Measurements from ENCODE around the gene ADCYAP1R1. TPM values are rescaled to one million over a fixed set of nuclear protein-coding genes. Genes with fewer than 3 reads are reported as not detected.

The ADCYAP1R1 gene
- total and polyA plus RNA-seq, 12 donors, result 0.22 to 25.0 (median 1.5) TPM

DNA sequence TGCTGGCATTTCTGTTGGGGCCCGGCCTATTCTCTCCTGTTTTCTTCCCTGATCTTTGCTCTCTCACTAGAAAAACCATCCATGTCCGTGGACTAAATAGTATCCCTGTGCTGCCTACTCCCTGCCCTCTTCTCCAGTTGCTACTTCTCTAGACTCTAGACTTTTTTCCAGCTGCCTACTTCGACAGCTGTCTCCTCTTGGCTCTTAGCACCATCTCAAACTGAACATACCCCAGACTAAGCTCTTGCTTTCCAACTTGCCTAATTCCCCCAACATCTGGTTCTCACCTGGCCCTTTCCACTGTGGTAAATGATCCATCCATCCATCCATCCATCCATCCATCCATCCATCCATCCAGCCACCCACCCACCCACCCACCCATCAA is 19.5 kb downstream of the ADCYAP1R1 start:
- 49 to 70% (median 66%) methylated on average over 3 of the region's 3 CpGs for WGBS, 4 donors
- H3K9me3 ChIP-seq (replicated peaks in 1 of 3), result no peaks in the 10 kb centered on the region
- no peak for DNase-seq
- no peak overlapping the region for H3K4me3 ChIP-seq
- no peak for TF ChIP-seq POLR2A (IDR thresholded peaks at IDR 0.05)
- TF ChIP-seq, protein P1, sequence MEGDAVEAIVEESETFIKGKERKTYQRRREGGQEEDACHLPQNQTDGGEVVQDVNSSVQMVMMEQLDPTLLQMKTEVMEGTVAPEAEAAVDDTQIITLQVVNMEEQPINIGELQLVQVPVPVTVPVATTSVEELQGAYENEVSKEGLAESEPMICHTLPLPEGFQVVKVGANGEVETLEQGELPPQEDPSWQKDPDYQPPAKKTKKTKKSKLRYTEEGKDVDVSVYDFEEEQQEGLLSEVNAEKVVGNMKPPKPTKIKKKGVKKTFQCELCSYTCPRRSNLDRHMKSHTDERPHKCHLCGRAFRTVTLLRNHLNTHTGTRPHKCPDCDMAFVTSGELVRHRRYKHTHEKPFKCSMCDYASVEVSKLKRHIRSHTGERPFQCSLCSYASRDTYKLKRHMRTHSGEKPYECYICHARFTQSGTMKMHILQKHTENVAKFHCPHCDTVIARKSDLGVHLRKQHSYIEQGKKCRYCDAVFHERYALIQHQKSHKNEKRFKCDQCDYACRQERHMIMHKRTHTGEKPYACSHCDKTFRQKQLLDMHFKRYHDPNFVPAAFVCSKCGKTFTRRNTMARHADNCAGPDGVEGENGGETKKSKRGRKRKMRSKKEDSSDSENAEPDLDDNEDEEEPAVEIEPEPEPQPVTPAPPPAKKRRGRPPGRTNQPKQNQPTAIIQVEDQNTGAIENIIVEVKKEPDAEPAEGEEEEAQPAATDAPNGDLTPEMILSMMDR (IDR thresholded peaks at IDR 0.05), result no peak
- H3K36me3 ChIP-seq (replicated peaks in 1 of 2), result no peaks in the 10 kb centered on the region
- H3K27me3 ChIP-seq, result no peaks in the 10 kb centered on the region
- intact Hi-C loops (cut with DNase I), result no loop called here
- no peak overlapping the region for H3K27ac ChIP-seq
- H3K4me1 ChIP-seq (replicated peaks in 1 of 2), result no peaks in the 10 kb centered on the region

DNA sequence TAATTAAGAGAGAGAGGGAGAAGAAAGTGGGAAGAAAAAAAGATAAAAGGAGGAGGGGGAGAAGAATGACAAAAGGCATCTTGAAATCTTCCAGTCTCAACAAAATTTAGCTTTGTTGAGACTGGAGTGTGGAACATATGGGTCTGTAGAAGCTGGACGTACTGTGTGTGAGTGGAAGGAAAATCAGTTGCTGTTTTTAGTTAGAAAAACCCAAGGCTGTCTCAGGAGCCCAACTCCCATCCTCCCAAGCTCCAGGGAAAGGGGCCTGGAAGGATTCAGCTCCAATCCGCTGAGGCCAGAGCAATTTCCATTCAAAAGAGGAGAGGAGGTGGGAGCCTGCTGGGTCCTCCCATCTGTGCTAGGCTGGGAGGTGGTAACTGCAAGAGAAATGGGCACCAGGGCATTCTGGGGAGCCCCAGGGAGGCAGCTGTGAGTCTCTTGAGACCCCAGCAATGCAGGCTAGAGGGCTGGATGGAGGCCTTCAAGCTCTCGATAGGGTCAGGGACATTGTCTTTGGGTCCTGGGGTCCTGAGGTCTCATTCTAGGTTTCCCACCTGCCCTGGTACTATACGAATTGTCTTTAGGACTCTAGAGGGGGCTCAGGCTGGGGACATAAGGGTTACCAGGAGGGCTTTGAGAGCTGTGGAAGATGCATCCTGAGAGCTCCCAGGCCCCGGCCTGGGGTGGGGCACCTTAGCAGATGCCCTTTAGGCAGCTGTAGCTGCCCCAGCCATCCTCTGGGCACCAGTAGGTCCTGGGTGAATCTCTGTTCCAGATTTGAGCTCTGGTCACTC is 21.4 kb downstream of the ADCYAP1R1 start:
- no peaks in the 10 kb centered on the region for H3K4me1 ChIP-seq (replicated peaks in 1 of 2)
- DNase-seq, result no peak
- intact Hi-C loops (cut with DNase I), result no loop called here
- H3K27ac ChIP-seq, result no peak overlapping the region
- H3K4me3 ChIP-seq, result no peak overlapping the region
- H3K36me3 ChIP-seq (replicated peaks in 1 of 2), result no peaks in the 10 kb centered on the region
- no peaks in the 10 kb centered on the region for H3K27me3 ChIP-seq
- 82 to 92% (median 88%) methylated on average over 3 to 5 of the region's 5 CpGs for WGBS, 4 donors
- TF ChIP-seq, protein P1 (IDR thresholded peaks at IDR 0.05), result no peak
- no peak for TF ChIP-seq POLR2A (IDR thresholded peaks at IDR 0.05)
- H3K9me3 ChIP-seq (replicated peaks in 1 of 3), result no peaks in the 10 kb centered on the region

DNA sequence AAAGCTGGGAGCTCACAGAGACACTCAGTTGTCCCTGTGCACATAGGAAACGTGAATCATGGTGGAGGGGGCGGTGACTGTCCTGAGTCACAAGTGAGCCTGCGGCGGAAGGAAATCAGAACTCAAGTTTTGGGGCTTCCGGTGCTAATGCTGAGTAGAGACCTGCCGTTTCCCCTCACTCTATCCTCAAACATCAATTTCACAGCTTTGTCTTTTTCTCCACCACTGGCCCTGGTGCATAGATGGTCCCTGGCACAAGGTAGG is 21.9 kb downstream of the ADCYAP1R1 start:
- intact Hi-C loops (cut with DNase I), result no loop called here
- no peak for DNase-seq
- no peaks in the 10 kb centered on the region for H3K9me3 ChIP-seq (replicated peaks in 1 of 3)

DNA sequence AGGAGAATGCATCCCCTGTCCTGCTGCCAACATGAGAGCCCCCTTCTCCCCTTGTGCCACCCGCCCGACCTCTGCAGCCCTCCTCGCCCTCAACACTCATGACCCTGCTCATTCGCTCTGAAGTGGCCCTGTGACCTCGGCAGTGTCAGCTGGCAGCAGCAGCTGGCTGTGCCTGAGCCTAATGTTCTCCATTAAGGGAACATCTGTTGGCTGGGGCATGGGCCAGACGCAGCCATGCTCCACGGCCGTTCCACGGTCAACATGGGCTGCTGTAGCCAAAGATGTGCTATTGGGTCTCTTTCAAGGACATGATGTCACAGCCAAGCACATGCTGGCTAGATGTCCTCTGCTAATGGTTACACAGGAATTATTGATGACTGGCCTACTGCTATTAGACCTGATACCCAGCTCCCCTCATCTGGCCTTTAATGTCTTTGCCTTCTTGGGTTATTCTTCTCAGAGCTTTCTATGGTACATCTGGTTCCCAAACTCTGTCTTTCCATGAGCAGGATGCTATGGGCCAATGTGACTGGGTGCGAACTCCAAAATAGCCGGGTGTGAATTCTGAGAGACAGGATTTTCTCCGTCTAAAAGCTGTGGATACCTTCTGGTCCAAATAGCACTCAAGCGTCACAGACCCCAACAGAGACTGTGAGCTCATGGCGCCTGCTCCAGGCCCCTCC is 22.4 kb downstream of the ADCYAP1R1 start:
- Histone ChIP-seq H3K4me1 (replicated peaks in 1 of 2) (no peaks in the 10 kb centered on the region), H3K27ac (no peak overlapping the region), H3K9me3 (replicated peaks in 1 of 3) (no peaks in the 10 kb centered on the region), H3K36me3 (replicated peaks in 1 of 2) (no peaks in the 10 kb centered on the region), H3K27me3 (no peaks in the 10 kb centered on the region), H3K4me3 (no peak overlapping the region)
- TF ChIP-seq, protein P1 (IDR thresholded peaks at IDR 0.05), result no peak
- TF ChIP-seq POLR2A (IDR thresholded peaks at IDR 0.05), result no peak
- intact Hi-C loops (cut with DNase I), result no loop called here
- peak in 1 of 7 donors; percentile 76 for DNase-seq
- 85 to 89% (median 88%) methylated on average over 10 to 14 of the region's 14 CpGs for WGBS, 4 donors

More for the DNA sequence above, 21.9 kb downstream of the ADCYAP1R1 start:
- no peaks in the 10 kb centered on the region for H3K36me3 ChIP-seq (replicated peaks in 1 of 2)
- H3K4me1 ChIP-seq (replicated peaks in 1 of 2), result no peaks in the 10 kb centered on the region
- WGBS, 4 donors, result 79 to 89% (median 88%) methylated on average over 6 of the region's 6 CpGs
- H3K27ac ChIP-seq, result no peak overlapping the region
- H3K27me3 ChIP-seq, result no peaks in the 10 kb centered on the region
- no peak overlapping the region for H3K4me3 ChIP-seq
- TF ChIP-seq POLR2A (IDR thresholded peaks at IDR 0.05), result no peak
- TF ChIP-seq, protein P1 (IDR thresholded peaks at IDR 0.05), result no peak

All from adrenal gland (tissue), 12 donors.